ENCODE results near the gene GNAS. TPM values are rescaled to one million over a fixed set of nuclear protein-coding genes. Genes with fewer than 3 reads are reported as not detected.

GNAS gene
- total and polyA plus RNA-seq, 9 of the 15 experiments (the other 6 are each of a cell fraction or from before 2014, with no cell fraction given): 128 to 648 (median 266) TPM

- TF ChIP-seq, protein P1, sequence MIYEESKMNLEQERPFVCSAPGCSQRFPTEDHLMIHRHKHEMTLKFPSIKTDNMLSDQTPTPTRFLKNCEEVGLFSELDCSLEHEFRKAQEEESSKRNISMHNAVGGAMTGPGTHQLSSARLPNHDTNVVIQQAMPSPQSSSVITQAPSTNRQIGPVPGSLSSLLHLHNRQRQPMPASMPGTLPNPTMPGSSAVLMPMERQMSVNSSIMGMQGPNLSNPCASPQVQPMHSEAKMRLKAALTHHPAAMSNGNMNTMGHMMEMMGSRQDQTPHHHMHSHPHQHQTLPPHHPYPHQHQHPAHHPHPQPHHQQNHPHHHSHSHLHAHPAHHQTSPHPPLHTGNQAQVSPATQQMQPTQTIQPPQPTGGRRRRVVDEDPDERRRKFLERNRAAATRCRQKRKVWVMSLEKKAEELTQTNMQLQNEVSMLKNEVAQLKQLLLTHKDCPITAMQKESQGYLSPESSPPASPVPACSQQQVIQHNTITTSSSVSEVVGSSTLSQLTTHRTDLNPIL (CRISPR knock-in tag; IDR thresholded peaks at IDR 0.05): no peak
- TF ChIP-seq ZNF644 (tag; IDR thresholded peaks at IDR 0.05; ENCODE audit: low read depth) (no peak), L3MBTL2 (IDR thresholded peaks at IDR 0.05) (0 out of 2 replicates have a peak, but pooled peaks have one; percentile 25)
Observed at GRCh38 chr20:58852543-58853271, at the start of gene GNAS (continued).

GRCh38 chr20:58803533-58803932 lies 49.0 kb upstream of the GNAS start:
- no TSS peak for BruUV-seq (replicated peaks)
- TF ChIP-seq SMAD2 (IDR thresholded peaks at IDR 0.05; ENCODE audit: low read depth, low read length): no peak
- TF ChIP-seq YY1 (IDR thresholded peaks at IDR 0.05; ENCODE audit: borderline replicate concordance in 1 of 3, control insufficient read depth in 1 of 3, extremely low read depth in 1 of 3, insufficient read depth in 3 of 3, insufficient read length in 1 of 3, insufficient replicate concordance in 2 of 3, low read depth in 1 of 3, low read length in 2 of 3): peak in 1 of 3 experiments; percentile 29
- TF ChIP-seq, protein P2, sequence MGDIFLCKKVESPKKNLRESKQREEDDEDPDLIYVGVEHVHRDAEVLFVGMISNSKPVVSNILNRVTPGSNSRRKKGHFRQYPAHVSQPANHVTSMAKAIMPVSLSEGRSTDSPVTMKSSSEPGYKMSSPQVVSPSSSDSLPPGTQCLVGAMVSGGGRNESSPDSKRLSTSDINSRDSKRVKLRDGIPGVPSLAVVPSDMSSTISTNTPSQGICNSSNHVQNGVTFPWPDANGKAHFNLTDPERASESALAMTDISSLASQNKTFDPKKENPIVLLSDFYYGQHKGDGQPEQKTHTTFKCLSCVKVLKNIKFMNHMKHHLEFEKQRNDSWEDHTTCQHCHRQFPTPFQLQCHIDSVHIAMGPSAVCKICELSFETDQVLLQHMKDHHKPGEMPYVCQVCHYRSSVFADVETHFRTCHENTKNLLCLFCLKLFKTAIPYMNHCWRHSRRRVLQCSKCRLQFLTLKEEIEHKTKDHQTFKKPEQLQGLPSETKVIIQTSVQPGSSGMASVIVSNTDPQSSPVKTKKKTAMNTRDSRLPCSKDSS (IDR thresholded peaks at IDR 0.05; ENCODE audit: low read depth, partially characterized antibody): no peak
- TF ChIP-seq, protein P3, sequence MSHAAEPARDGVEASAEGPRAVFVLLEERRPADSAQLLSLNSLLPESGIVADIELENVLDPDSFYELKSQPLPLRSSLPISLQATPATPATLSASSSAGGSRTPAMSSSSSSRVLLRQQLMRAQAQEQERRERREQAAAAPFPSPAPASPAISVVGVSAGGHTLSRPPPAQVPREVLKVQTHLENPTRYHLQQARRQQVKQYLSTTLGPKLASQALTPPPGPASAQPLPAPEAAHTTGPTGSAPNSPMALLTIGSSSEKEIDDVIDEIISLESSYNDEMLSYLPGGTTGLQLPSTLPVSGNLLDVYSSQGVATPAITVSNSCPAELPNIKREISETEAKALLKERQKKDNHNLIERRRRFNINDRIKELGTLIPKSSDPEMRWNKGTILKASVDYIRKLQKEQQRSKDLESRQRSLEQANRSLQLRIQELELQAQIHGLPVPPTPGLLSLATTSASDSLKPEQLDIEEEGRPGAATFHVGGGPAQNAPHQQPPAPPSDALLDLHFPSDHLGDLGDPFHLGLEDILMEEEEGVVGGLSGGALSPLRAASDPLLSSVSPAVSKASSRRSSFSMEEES (CRISPR knock-in tag; IDR thresholded peaks at IDR 0.05): no peak
- peak in 1 of 3 experiments; percentile 5; a peak in 1 of 6 replicates for TF ChIP-seq CTCF (IDR thresholded peaks at IDR 0.05 in 2 of 3, conservative IDR thresholded peaks at IDR 0.05 in 1 of 3; ENCODE audit: insufficient read depth in 2 of 3, low read depth in 1 of 3, low read length in 3 of 3)
- H3K9me3 ChIP-seq (replicated peaks; ENCODE audit: control insufficient read depth, insufficient read depth, low read depth, low read length): no peaks in the 10 kb centered on the region
- ChIA-PET POLR2A (no interaction called here), CTCF (ENCODE audit: low intra/inter-chr PET ratio) (no interaction called here)
- H3K4me2 ChIP-seq (ENCODE audit: insufficient read depth, low read length): peak overlapping the region; percentile 51
- DNase-seq (ENCODE audit: extremely low read depth in 1 of 4, low spot score in 3 of 4) (peak in 1 of 4 experiments; percentile 6), ATAC-seq (peak; percentile 67; the same call in 2 of the 3 replicates), FAIRE-seq (no peak)
- in situ Hi-C loops (cut with MboI): loop anchor here (25.0 kb wide), 1 partner anchor 566 kb away; the partner anchor contains the start of gene ANKRD60
- H3K36me3 ChIP-seq (ENCODE audit: control insufficient read depth, insufficient read depth, low read length): no peaks in the 10 kb centered on the region
- H3K79me2 ChIP-seq (ENCODE audit: control insufficient read depth, insufficient read depth, low read length): no peaks in the 10 kb centered on the region
- no peak overlapping the region for H3K27ac ChIP-seq (ENCODE audit: extremely low read depth, low read depth, low read length)
- peak overlapping the region; percentile 58; the same call in 1 of the 2 replicates for H2AFZ ChIP-seq (ENCODE audit: low read depth, low read length)
- WGBS (ENCODE audit: insufficient coverage, low coverage, missing lambda C conversion rate): 2% methylated on average over 17 of the region's 18 CpGs
- H3K9ac ChIP-seq (ENCODE audit: insufficient read depth in 1 of 2, low read depth in 2 of 2, low read length in 2 of 2): no peak overlapping the region
- H3K4me1 ChIP-seq (replicated peaks in 1 of 2; ENCODE audit: control insufficient read depth in 2 of 2, insufficient read depth in 2 of 2, low read length in 2 of 2): peaks cover 0 to 3% of the 10 kb centered on the region in 2 experiments; a peak in 2 of 5 replicates
- intact Hi-C loops (cut with micrococcal nuclease): no loop called here
- no peak overlapping the region for H3K4me3 ChIP-seq
- H3K27me3 ChIP-seq (ENCODE audit: control insufficient read depth in 2 of 2, insufficient read depth in 2 of 2, low read length in 2 of 2): peaks cover 64 to 68% of the 10 kb centered on the region in 2 experiments
- H3K9me1 ChIP-seq (ENCODE audit: control insufficient read depth, insufficient read depth, low read length): no peaks in the 10 kb centered on the region
- peaks cover 3% of the 10 kb centered on the region; the same call in 1 of the 2 replicates for H4K20me1 ChIP-seq (replicated peaks; ENCODE audit: control insufficient read depth, insufficient read depth, low read length)
